ENCODE data around the gene HSPA6. TPM values are rescaled to one million over a fixed set of nuclear protein-coding genes. Genes with fewer than 3 reads are reported as not detected.

The HSPA6 gene
- total and polyA plus RNA-seq, 10 of the 15 experiments (the other 5 are each of a cell fraction or from before 2014, with no cell fraction given): 0.05 to 8.8 (median 0.66) TPM

- H3K4me1 ChIP-seq (ENCODE audit: control insufficient read depth, insufficient read depth, low read length): no peaks in the 10 kb centered on the region
- ChIA-PET RAD21 (ENCODE audit: unreplicated experiment) (interaction anchor here (1.5 to 4.2 kb wide), 2 partner anchors 256 to 262 kb away, joined by 3 to 35 read pairs; no protein-coding TSS in a partner anchor), SMC1A (ENCODE audit: uncharacterized antibody, unreplicated experiment) (interaction anchor here (4.9 kb wide), 1 partner anchor 256 kb away, joined by 81 read pairs; no protein-coding TSS in a partner anchor), POLR2A (no interaction called here), CTCF (interaction anchor here (1.4 to 12.5 kb wide), 3 partner anchors 10 to 254 kb away, joined by 5 to 262 read pairs (median 6); no protein-coding TSS in a partner anchor)
- H3K4me2 ChIP-seq (ENCODE audit: control insufficient read depth, insufficient read depth): no peak overlapping the region
- TF ChIP-seq LARP7 (IDR thresholded peaks at IDR 0.05) (no peak), HCFC1 (IDR thresholded peaks at IDR 0.05; ENCODE audit: low read length) (no peak), GABPA (IDR thresholded peaks at IDR 0.05; ENCODE audit: low read depth) (no peak), RFX5 (IDR thresholded peaks at IDR 0.05; ENCODE audit: low read depth, low read length) (no peak), ATF3 (IDR thresholded peaks at IDR 0.05; ENCODE audit: borderline replicate concordance, extremely low read depth, low read depth, low read length) (no peak), PBX3 (IDR thresholded peaks at IDR 0.05; ENCODE audit: insufficient replicate concordance, low read depth, low read length) (no peak), ATF2 (IDR thresholded peaks at IDR 0.05; ENCODE audit: low read length) (no peak), MYC (IDR thresholded peaks at IDR 0.05; ENCODE audit: insufficient read depth, insufficient read length, insufficient replicate concordance, low read length, severe bottlenecking) (no peak), NR2C1 (IDR thresholded peaks at IDR 0.05) (no peak)
- H2AFZ ChIP-seq (ENCODE audit: control insufficient read depth, low read depth, low read length): no peak overlapping the region
- FAIRE-seq (no peak), ATAC-seq (no peak), DNase-seq (ENCODE audit: low read depth, low spot score) (no peak)
- intact Hi-C loops (cut with micrococcal nuclease; ENCODE audit: unreplicated experiment): loop anchor here (10.0 kb wide), 1 partner anchor 162 kb away; no protein-coding TSS in a partner anchor
- no peaks in the 10 kb centered on the region for H3K27me3 ChIP-seq (replicated peaks in 1 of 2; ENCODE audit: control insufficient read depth in 2 of 2, insufficient read depth in 2 of 2, low read length in 1 of 2)
- no peak overlapping the region for H3K9ac ChIP-seq (ENCODE audit: control insufficient read depth, insufficient read depth, low read length)
- H4K20me1 ChIP-seq (ENCODE audit: control insufficient read depth, insufficient read depth): no peaks in the 10 kb centered on the region
- no peaks in the 10 kb centered on the region for H3K36me3 ChIP-seq (ENCODE audit: control insufficient read depth in 2 of 2, insufficient read depth in 2 of 2, low read length in 1 of 2)
- 17% methylated on average over 6 of the region's 6 CpGs for WGBS (ENCODE audit: insufficient coverage, insufficient replicate concordance, low lambda C conversion rate, missing lambda C conversion rate)
- in situ Hi-C loops (cut with MboI): loop anchor here (10.0 kb wide), 1 partner anchor 262 kb away; the partner anchor contains the start of gene DUSP12
- no peak overlapping the region for H3K27ac ChIP-seq (ENCODE audit: control insufficient read depth, insufficient read depth)
- no peak overlapping the region for H3K4me3 ChIP-seq
- no peaks in the 10 kb centered on the region for H3K9me3 ChIP-seq (replicated peaks; ENCODE audit: control insufficient read depth, insufficient read depth, low read length)
- H3K79me2 ChIP-seq (ENCODE audit: control insufficient read depth, insufficient read depth, low read length): no peaks in the 10 kb centered on the region
- BruUV-seq (replicated peaks): no TSS peak
Observed at GRCh38 chr1:161482610-161483009, 41.7 kb upstream of the HSPA6 start.

Data from GM12878 (cell line).